GM12872 (cell line): Measurements from ENCODE around the gene IFNLR1.

Experiments
- TF ChIP-seq, protein P1 (sequence below): IDR thresholded peaks from 3 replicates; pipeline ENCODE4 v1.5.1; 2011; ENCODE audit warnings: low read depth, mild to moderate bottlenecking, low read length, moderate library complexity; ENCODE audit not compliant: insufficient read depth

Gene IFNLR1

DNA sequence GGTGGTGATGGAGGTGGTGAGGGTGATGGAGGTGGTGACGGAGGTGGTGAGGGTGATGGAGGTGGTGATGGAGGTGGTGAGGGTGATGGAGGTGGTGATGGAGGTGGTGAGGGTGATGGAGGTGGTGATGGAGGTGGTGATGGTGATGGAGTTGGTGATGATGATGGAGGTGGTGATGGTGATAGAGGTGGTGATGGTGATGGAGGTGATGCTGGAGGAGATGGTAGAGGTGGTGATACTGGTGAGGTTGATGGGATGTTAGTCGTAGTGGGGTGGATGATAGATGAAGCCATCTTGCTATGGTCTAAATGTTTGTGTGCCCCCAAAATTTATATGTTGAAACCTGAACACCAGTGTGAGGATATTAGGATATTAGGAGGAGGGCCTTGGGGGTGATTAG is 25.3 kb upstream of the IFNLR1 start:
- TF ChIP-seq, protein P1, sequence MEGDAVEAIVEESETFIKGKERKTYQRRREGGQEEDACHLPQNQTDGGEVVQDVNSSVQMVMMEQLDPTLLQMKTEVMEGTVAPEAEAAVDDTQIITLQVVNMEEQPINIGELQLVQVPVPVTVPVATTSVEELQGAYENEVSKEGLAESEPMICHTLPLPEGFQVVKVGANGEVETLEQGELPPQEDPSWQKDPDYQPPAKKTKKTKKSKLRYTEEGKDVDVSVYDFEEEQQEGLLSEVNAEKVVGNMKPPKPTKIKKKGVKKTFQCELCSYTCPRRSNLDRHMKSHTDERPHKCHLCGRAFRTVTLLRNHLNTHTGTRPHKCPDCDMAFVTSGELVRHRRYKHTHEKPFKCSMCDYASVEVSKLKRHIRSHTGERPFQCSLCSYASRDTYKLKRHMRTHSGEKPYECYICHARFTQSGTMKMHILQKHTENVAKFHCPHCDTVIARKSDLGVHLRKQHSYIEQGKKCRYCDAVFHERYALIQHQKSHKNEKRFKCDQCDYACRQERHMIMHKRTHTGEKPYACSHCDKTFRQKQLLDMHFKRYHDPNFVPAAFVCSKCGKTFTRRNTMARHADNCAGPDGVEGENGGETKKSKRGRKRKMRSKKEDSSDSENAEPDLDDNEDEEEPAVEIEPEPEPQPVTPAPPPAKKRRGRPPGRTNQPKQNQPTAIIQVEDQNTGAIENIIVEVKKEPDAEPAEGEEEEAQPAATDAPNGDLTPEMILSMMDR = no peak

DNA sequence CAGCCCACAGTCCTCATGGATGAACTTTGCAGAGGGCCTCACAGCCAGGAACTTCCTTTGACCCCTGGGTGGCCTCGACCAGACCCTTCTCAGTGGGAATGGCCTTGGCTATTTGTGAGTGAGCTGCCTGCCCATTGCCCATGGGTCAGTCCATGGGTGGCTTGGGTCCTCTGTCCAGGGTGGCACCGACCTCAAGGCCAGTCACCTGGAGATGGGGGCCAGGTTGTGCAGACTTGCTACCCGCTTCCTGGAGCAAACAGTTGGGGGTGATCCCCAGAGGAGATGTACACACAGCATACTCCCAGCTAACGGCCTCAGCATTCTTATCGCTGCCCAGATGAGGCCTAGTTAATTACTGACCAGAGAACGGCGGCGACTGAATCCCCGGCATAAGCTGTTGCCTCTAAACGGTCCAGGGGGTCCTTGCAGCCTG is 23.1 kb upstream of the IFNLR1 start:
- TF ChIP-seq, protein P1 = no peak

DNA sequence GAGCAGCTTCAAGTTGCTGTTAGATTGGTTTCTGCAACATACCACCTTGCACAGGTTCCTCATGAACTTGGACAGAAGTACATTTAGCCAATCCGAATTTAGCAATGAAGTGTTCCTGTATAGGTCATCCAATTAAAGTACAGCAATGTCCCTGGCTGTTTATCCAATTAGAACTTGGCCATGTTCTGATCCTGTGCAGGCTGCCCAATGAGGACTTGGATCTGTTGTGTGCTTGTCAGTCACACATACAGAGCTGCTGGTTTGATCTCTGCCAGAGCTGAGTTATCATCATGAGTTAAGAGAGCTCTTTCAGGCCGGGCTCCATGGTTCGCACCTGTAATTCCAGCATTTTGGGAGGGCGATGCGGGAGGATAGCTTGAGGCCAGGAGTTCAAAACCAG is 22.0 kb upstream of the IFNLR1 start:
- TF ChIP-seq, protein P1 = no peak

DNA sequence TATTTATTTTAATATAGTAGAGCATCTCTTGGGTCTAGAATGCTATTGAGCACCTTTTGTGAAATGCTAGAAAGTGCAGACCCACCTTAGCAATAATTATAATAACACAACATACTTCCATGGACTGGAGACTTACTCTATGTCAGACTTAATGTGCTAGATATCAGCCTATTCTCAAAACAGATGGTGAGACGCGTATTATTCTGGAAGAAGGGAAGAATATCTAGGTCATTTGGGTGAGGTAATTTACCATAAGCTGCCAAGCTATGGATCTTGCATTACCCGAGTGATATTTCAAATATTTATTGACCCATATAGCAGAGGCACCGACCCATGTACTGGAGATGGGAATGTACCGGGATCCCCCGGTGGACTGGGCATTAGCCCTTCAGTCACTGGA is 20.6 kb upstream of the IFNLR1 start:
- TF ChIP-seq, protein P1 = no peak

DNA sequence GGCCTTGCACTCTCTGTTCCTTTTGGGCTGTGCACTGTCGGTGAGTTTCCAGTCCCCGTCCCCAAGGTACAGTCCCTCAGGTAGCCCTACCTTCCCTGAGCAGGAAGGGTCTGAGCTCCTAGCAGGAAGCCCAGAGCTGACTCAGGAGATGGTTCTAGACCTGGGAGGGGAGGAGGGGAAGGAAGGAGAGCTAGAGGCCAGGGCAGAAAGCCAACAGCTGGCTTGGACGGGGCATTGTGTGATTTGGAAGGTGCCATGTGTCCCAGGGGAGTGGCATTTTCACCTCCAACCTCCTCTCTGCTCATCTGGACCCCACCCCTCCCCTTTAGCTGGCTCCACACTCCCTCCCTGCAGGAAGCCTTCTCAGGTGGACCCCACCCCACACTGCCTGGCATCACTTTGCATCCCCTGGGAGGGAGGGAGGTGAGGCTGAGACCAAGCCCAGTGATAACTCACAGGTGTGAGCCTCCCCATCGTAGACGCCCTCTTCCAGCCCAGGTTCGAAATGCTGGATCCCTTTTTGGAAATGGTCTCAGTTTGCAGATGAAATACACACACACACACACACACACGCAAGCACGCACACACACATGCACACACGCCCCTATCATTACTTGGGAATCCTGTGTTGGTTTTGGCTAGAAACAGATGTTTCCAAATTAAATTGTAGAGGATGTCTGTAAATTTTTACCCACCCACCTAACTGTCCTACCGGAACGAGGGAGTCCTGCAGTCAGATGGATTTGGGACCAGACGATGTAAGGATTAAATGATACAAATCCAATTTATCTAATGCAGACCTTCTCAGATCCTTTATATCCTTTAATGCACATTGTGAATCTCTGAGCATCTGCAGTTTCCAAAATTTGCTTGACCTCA is 19.7 kb upstream of the IFNLR1 start:
- TF ChIP-seq, protein P1 = no peak

DNA sequence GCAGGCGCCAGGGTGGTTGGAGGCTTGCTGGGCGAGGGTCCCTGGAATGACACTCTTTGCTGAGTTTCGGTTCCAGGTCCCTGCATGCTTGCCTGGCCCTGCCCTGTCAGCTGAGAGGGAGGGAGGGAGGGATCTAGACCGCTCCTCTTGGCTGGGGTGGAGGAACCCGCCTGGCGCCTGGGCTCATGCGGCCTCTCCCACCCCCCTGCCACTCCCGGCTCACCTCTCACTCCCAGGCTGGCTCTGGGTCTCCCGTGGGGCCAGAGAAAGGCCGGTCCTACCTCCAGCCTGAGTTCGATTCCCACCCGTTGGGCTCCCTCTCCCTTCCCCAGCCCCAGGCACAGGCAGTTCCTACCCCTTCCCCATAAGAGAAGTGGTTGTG is 19.0 kb upstream of the IFNLR1 start:
- TF ChIP-seq, protein P1 = no peak

DNA sequence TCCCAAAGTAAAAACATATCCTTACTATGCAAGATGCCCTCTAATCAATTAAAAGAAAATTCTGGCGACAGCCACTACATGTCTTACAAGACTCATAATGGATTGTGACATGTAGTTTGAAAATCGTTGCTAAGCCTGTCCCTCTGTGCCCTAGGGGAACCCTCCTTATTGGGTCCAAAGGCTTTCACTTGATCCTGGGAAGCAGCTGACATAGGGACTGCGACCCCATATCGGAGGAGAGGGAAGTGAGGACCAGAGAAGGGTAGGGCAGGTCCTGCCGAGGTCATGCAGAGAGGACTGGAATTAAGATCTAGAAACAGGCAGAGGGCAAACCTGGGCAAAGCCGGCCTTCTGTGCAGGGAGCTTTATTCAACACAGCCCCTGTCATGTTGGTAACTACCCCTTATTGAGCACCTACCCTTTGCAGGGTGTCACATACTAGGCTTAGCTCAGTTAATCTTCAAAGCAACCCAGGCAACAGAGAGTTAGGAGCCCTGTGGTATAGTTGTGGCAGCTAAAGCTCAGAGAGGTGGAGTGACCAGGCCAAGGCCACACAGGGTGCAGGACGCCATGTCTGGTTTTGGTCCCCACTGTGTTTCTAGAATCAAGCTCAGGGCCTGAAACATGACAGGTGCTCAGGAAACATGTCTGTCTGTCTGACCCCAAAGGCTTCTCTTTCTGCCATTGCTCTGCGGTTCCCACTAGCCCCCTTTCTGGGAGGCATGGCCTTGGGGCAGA is 18.4 kb upstream of the IFNLR1 start:
- TF ChIP-seq, protein P1 = no peak
